KMS-11 (cell line): ENCODE results near the gene IRAK4.

Source experiments
- H2AFZ ChIP-seq: fragments of 200-600 bp; sonication (generic); 2 replicates; pipeline ENCODE4 v1.6.1; 2016; ENCODE audit warnings: antibody characterized with exemption, mixed run types, low read depth
- H3K27ac ChIP-seq: fragments of 200-600 bp; sonication (generic); 2 replicates; pipeline ENCODE4 v1.6.1; 2016; ENCODE audit warnings: mild to moderate bottlenecking, mixed run types
- H3K27me3 ChIP-seq: fragments of 200-600 bp; sonication (generic); 2 replicates; pipeline ENCODE4 v1.6.1; 2017; ENCODE audit warnings: mild to moderate bottlenecking, low read depth, mixed run types, moderate library complexity; ENCODE audit not compliant: insufficient read depth
- H3K36me3 ChIP-seq: fragments of 200-600 bp; sonication (generic); 2 replicates; pipeline ENCODE4 v1.6.1; 2017; ENCODE audit warnings: mild to moderate bottlenecking, mixed run types; ENCODE audit not compliant: insufficient read depth
- H3K4me1 ChIP-seq: fragments of 200-600 bp; sonication (generic); 2 replicates; pipeline ENCODE4 v1.6.1; 2016; ENCODE audit warnings: mild to moderate bottlenecking, low read depth, mixed run types; ENCODE audit not compliant: poor library complexity, severe bottlenecking
- H3K4me2 ChIP-seq: fragments of 200-600 bp; sonication (generic); 2 replicates; pipeline ENCODE4 v1.7.0; 2016; ENCODE audit warnings: mild to moderate bottlenecking, mixed run types
- H3K4me3 ChIP-seq: fragments of 200-600 bp; sonication (generic); IDR thresholded peaks from 2 replicates; pipeline ENCODE4 v1.6.1; 2017; ENCODE audit warnings: low read depth, low read length, mixed read lengths; ENCODE audit not compliant: insufficient read depth
- H3K79me2 ChIP-seq: fragments of 200-600 bp; sonication (generic); 2 replicates; pipeline ENCODE4 v1.6.1; 2016; ENCODE audit warnings: low read depth, mixed run types; ENCODE audit not compliant: insufficient read depth
- H3K9ac ChIP-seq: fragments of 200-600 bp; sonication (generic); 2 replicates; pipeline ENCODE4 v1.6.1; 2016; ENCODE audit warnings: mild to moderate bottlenecking, mixed run types
- H4K20me1 ChIP-seq: fragments of 200-600 bp; sonication (generic); 2 replicates; pipeline ENCODE4 v1.6.1; 2016; ENCODE audit warnings: mild to moderate bottlenecking, mixed run types; ENCODE audit not compliant: insufficient read depth
- TF ChIP-seq, protein P1 (sequence below): fragments of 200-600 bp; sonication (generic); conservative IDR thresholded peaks from 2 replicates; pipeline ENCODE4 v1.6.1; 2017; ENCODE audit warnings: low read depth, mild to moderate bottlenecking, antibody characterized with exemption, low read length, moderate library complexity, mixed read lengths

The IRAK4 gene

GRCh38 chr12:43812057-43812456 lies 53.3 kb downstream of the IRAK4 start:
- no peaks in the 10 kb centered on the region for H3K36me3 ChIP-seq
- H3K4me1 ChIP-seq, result peaks cover 4% of the 10 kb centered on the region
- H3K4me3 ChIP-seq, result no peak overlapping the region
- TF ChIP-seq, protein P1, sequence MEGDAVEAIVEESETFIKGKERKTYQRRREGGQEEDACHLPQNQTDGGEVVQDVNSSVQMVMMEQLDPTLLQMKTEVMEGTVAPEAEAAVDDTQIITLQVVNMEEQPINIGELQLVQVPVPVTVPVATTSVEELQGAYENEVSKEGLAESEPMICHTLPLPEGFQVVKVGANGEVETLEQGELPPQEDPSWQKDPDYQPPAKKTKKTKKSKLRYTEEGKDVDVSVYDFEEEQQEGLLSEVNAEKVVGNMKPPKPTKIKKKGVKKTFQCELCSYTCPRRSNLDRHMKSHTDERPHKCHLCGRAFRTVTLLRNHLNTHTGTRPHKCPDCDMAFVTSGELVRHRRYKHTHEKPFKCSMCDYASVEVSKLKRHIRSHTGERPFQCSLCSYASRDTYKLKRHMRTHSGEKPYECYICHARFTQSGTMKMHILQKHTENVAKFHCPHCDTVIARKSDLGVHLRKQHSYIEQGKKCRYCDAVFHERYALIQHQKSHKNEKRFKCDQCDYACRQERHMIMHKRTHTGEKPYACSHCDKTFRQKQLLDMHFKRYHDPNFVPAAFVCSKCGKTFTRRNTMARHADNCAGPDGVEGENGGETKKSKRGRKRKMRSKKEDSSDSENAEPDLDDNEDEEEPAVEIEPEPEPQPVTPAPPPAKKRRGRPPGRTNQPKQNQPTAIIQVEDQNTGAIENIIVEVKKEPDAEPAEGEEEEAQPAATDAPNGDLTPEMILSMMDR, result no peak
- no peak overlapping the region for H3K4me2 ChIP-seq
- no peak overlapping the region for H2AFZ ChIP-seq
- no peaks in the 10 kb centered on the region for H4K20me1 ChIP-seq
- no peak overlapping the region for H3K9ac ChIP-seq
- no peak overlapping the region for H3K27ac ChIP-seq
- no peaks in the 10 kb centered on the region for H3K79me2 ChIP-seq
- H3K27me3 ChIP-seq, result no peaks in the 10 kb centered on the region

DNA sequence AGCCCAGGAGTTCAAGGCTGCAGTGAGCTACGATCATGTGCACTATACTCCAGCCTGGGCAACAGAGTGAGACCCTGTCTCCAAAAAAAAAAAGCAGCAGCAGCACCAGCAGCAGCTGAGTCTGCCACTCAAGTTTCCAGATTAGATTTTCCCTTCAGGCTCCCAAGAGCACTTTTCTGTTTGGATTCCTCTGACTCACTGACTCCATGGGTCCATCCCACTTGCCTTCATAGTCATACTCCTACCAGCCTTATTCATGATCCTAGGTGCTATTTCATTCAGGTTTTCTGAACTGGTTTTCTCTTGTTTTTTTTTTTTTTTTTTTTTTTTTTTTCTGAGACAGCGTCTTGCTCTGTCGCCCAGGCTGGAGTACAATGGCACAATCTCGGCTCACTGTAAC lies 54.2 kb downstream of the IRAK4 start:
- TF ChIP-seq, protein P1, result no peak
- Histone ChIP-seq H3K9ac (no peak overlapping the region), H3K36me3 (no peaks in the 10 kb centered on the region), H2AFZ (no peak overlapping the region), H3K4me3 (no peak overlapping the region), H3K27ac (no peak overlapping the region), H3K79me2 (no peaks in the 10 kb centered on the region), H4K20me1 (no peaks in the 10 kb centered on the region), H3K27me3 (no peaks in the 10 kb centered on the region), H3K4me1 (no peaks in the 10 kb centered on the region), H3K4me2 (no peak overlapping the region)

- no peak overlapping the region for H3K4me3 ChIP-seq
- H3K27me3 ChIP-seq, result no peaks in the 10 kb centered on the region
- no peak overlapping the region for H2AFZ ChIP-seq
- no peak overlapping the region for H3K4me2 ChIP-seq
- H3K79me2 ChIP-seq, result no peaks in the 10 kb centered on the region
- TF ChIP-seq, protein P1, result no peak
- no peak overlapping the region for H3K9ac ChIP-seq
- no peaks in the 10 kb centered on the region for H3K36me3 ChIP-seq
- H4K20me1 ChIP-seq, result no peaks in the 10 kb centered on the region
- H3K27ac ChIP-seq, result no peak overlapping the region
- no peaks in the 10 kb centered on the region for H3K4me1 ChIP-seq
These were observed 56.7 kb downstream of the IRAK4 start for GRCh38 chr12:43815416-43815815.

GRCh38 chr12:43816168-43816567 lies 57.4 kb downstream of the IRAK4 start:
- Histone ChIP-seq H3K4me1 (no peaks in the 10 kb centered on the region), H3K4me2 (no peak overlapping the region), H3K27ac (no peak overlapping the region), H3K9ac (no peak overlapping the region), H2AFZ (no peak overlapping the region), H4K20me1 (no peaks in the 10 kb centered on the region), H3K4me3 (no peak overlapping the region), H3K27me3 (no peaks in the 10 kb centered on the region), H3K79me2 (no peaks in the 10 kb centered on the region), H3K36me3 (no peaks in the 10 kb centered on the region)
- TF ChIP-seq, protein P1, result no peak
